SK-N-SH (cell line): ENCODE data around the gene DCLRE1A. TPM values are rescaled to one million over a fixed set of nuclear protein-coding genes. Genes with fewer than 3 reads are reported as not detected.

Experiments
- CTCF ChIA-PET: fragments of 300-600, 350-600 bp; formaldehyde crosslinking; extraction: SDS; loops from one replicate; lab custom pipeline; 2021; lab: Yijun Ruan, JAX
- POLR2A ChIA-PET: fragments of 350-600 bp; sonication (Branson Sonifier 250); formaldehyde crosslinking; extraction: SDS; loops from one replicate; lab custom pipeline; 2020; ENCODE audit warnings: antibody characterized with exemption, inconsistent platforms; lab: Yijun Ruan, JAX
- DNase-seq: peaks from one replicate; pipeline ENCODE4 v3.0.0; 2012
- H2AFZ ChIP-seq: fragments of 200-600 bp; sonication (generic); 2 replicates; pipeline ENCODE4 v1.8.1; 2016; ENCODE audit warnings: antibody characterized with exemption, mild to moderate bottlenecking, low read depth
- H3F3A ChIP-seq: fragments of 200-600 bp; sonication (generic); replicated peaks from 2 replicates; pipeline ENCODE3; 2016; ENCODE audit warnings: antibody characterized with exemption, mild to moderate bottlenecking; ENCODE audit not compliant: insufficient read depth
- H3K27ac ChIP-seq, 2 experiments: fragments of 200-500 bp in 1 of 2; fragments of 200-600 bp in 1 of 2; sonication (Bioruptor generic) in 1 of 2; sonication (generic), shearing (Covaris generic) in 1 of 2; 2 replicates each; pipeline versions ENCODE4 v1.5.1 to v1.6.1; 2014 to 2016; ENCODE audit warnings: low read depth in 2 of 2, inconsistent platforms in 1 of 2, low read length in 1 of 2, mild to moderate bottlenecking in 1 of 2, mixed read lengths in 1 of 2
- H3K27me3 ChIP-seq: fragments of 200-600 bp; sonication (generic), shearing (Covaris generic); 2 replicates; pipeline ENCODE4 v1.6.1; 2016; ENCODE audit warnings: mixed run types; ENCODE audit not compliant: insufficient read depth
- H3K36me3 ChIP-seq, 2 experiments: fragments of 200-500 bp in 1 of 2; fragments of 200-600 bp in 1 of 2; sonication (Bioruptor generic) in 1 of 2; sonication (generic) in 1 of 2; replicated peaks in 1 of 2; 2 replicates each; pipeline versions ENCODE3 to v1.5.1; 2014 to 2016; ENCODE audit warnings: low read length in 1 of 2, mild to moderate bottlenecking in 1 of 2; ENCODE audit not compliant: insufficient read depth in 2 of 2, control insufficient read depth in 1 of 2
- H3K4me1 ChIP-seq, 2 experiments: fragments of 200-500 bp in 1 of 2; fragments of 200-600 bp in 1 of 2; sonication (Bioruptor generic) in 1 of 2; sonication (generic), shearing (Covaris generic) in 1 of 2; 2 replicates each; pipeline versions ENCODE4 v1.5.1 to v1.6.1; 2014 to 2016; ENCODE audit warnings: low read depth in 1 of 2, low read length in 1 of 2, mixed run types in 1 of 2; ENCODE audit not compliant: insufficient read depth in 2 of 2, control insufficient read depth in 1 of 2
- H3K4me2 ChIP-seq: fragments of 200-600 bp; sonication (generic), shearing (Covaris generic); 2 replicates; pipeline ENCODE4 v1.6.1; 2017; ENCODE audit warnings: mixed run types
- H3K4me3 ChIP-seq, 2 experiments: fragments of 200-500 bp in 1 of 2; fragments of 200-600 bp in 1 of 2; sonication (Bioruptor generic) in 1 of 2; sonication (generic), shearing (Covaris generic) in 1 of 2; 2 replicates each; pipeline versions ENCODE4 v1.5.1 to v1.8.1; 2014 to 2016; ENCODE audit warnings: low read depth in 2 of 2, inconsistent platforms in 1 of 2, low read length in 1 of 2, mild to moderate bottlenecking in 1 of 2, mixed read lengths in 1 of 2, moderate library complexity in 1 of 2
- H3K79me2 ChIP-seq: fragments of 200-600 bp; sonication (generic); 2 replicates; pipeline ENCODE4 v1.8.1; 2017; ENCODE audit warnings: mild to moderate bottlenecking; ENCODE audit not compliant: insufficient read depth
- H3K9ac ChIP-seq: fragments of 200-600 bp; sonication (generic); 2 replicates; pipeline ENCODE4 v1.6.1; 2017; ENCODE audit warnings: mixed run types
- H3K9me2 ChIP-seq: fragments of 200-600 bp; sonication (generic); 2 replicates; pipeline ENCODE4 v1.6.1; 2017; ENCODE audit warnings: mixed run types
- H3K9me3 ChIP-seq: fragments of 200-600 bp; sonication (generic); 2 replicates; pipeline ENCODE4 v1.6.1; 2017; ENCODE audit warnings: mixed run types, mild to moderate bottlenecking, moderate library complexity
- H4K20me1 ChIP-seq: fragments of 200-600 bp; sonication (generic); 2 replicates; pipeline ENCODE4 v1.6.1; 2017; ENCODE audit warnings: mild to moderate bottlenecking, mixed run types; ENCODE audit not compliant: insufficient read depth
- CTCF ChIP-seq: fragments of 200-600 bp; sonication (generic); IDR thresholded peaks from 2 replicates; pipeline ENCODE4 v1.6.1; 2017; ENCODE audit warnings: antibody characterized with exemption, mild to moderate bottlenecking, moderate library complexity
- FOSL2 ChIP-seq: IDR thresholded peaks from 2 replicates; pipeline ENCODE4 v1.4.0; 2012; ENCODE audit warnings: low read depth, mild to moderate bottlenecking, moderate library complexity, borderline replicate concordance
- FOXJ3 ChIP-seq: sonication (generic); formaldehyde crosslinking; IDR thresholded peaks from 2 replicates; pipeline ENCODE4 v1.5.1; 2020; ENCODE audit warnings: mild to moderate bottlenecking, missing genetic modification reagents
- GABPA ChIP-seq: IDR thresholded peaks from 2 replicates; pipeline ENCODE4 v1.4.0; 2012; ENCODE audit warnings: low read depth, mild to moderate bottlenecking
- GATA2 ChIP-seq: sonication (generic); formaldehyde crosslinking; IDR thresholded peaks from 2 replicates; pipeline ENCODE4 v1.5.0; 2020; ENCODE audit warnings: mild to moderate bottlenecking, missing genetic modification reagents
- IRF3 ChIP-seq: fragments of 150-350 bp; IDR thresholded peaks from 2 replicates; pipeline ENCODE4 v1.6.1; 2016; ENCODE audit warnings: mild to moderate bottlenecking, low read depth, low read length
- JUND ChIP-seq: IDR thresholded peaks from 2 replicates; pipeline ENCODE4 v1.4.0; 2012
- MXI1 ChIP-seq: IDR thresholded peaks from 2 replicates; pipeline ENCODE4 v1.6.1; 2012; ENCODE audit warnings: mild to moderate bottlenecking, low read depth, low read length, improper control_type of control experiment
- PBX3 ChIP-seq: IDR thresholded peaks from 2 replicates; pipeline ENCODE4; 2012
- POLR2AphosphoS5 ChIP-seq: IDR thresholded peaks from 2 replicates; pipeline ENCODE4 v1.6.1; 2012; ENCODE audit warnings: low read depth, low read length
- RAD21 ChIP-seq: IDR thresholded peaks from 2 replicates; pipeline ENCODE4 v1.6.1; 2012; ENCODE audit warnings: mild to moderate bottlenecking, low read length
- RCOR1 ChIP-seq: fragments of 150-350 bp; IDR thresholded peaks from 2 replicates; pipeline ENCODE4 v1.6.1; 2017; ENCODE audit warnings: antibody characterized with exemption, low read length
- REST ChIP-seq: IDR thresholded peaks from 2 replicates; pipeline ENCODE4 v1.6.1; 2012; ENCODE audit warnings: mild to moderate bottlenecking, low read depth, low read length, moderate library complexity
- RXRA ChIP-seq: IDR thresholded peaks from 2 replicates; pipeline ENCODE4 v1.4.0; 2012; ENCODE audit warnings: low read depth, mild to moderate bottlenecking, borderline replicate concordance
- TAF1 ChIP-seq: IDR thresholded peaks from 2 replicates; pipeline ENCODE4 v1.6.1; 2012; ENCODE audit warnings: low read depth, mild to moderate bottlenecking, low read length, moderate library complexity, borderline replicate concordance
- TEAD4 ChIP-seq: IDR thresholded peaks from 2 replicates; pipeline ENCODE4 v1.4.0; 2012; ENCODE audit warnings: mild to moderate bottlenecking, borderline replicate concordance; ENCODE audit not compliant: insufficient read depth
- WGBS: methylation state at CpG from one replicate; pipeline ENCODE4 v1.1.6; 2017; ENCODE audit warnings: low lambda C conversion rate; 5-methylcytosine and 5-hydroxymethylcytosine counted together
- polyA plus RNA-seq, 3 experiments: library from polyadenylated mRNA; depleted of rRNA; stranded (reverse); fragments of >200 nt; gene quantifications; 2 replicates each; pipeline ENCODE4 v1.2.3, GENCODE V29; 2012

The DCLRE1A gene
- polyA plus RNA-seq, 1 of the 3 experiments (the other 2 are of a cell fraction): 2.6 TPM

- no peak for TF ChIP-seq REST
These were observed 28.4 kb upstream of the DCLRE1A start (continued) for GRCh38 chr10:113882240-113882639.

GRCh38 chr10:113880236-113880635, 26.4 kb upstream of the DCLRE1A start:
- TF ChIP-seq FOSL2 (peak; percentile 41; the same call in 1 of the 2 replicates), JUND (0 out of 2 replicates have a peak, but pooled peaks have one; percentile 13), FOXJ3 (no peak)
- TF ChIP-seq, all 33 proteins: peak for 2

GRCh38 chr10:113879691-113880090, 25.8 kb upstream of the DCLRE1A start:
- 97% methylated on average over 2 of the region's 2 CpGs for WGBS
- no peaks in the 10 kb centered on the region; a peak in 2 of 4 replicates for H3K4me1 ChIP-seq
- H3K9me3 ChIP-seq: no peaks in the 10 kb centered on the region
- H2AFZ ChIP-seq: no peak overlapping the region
- H3K79me2 ChIP-seq: peaks cover 26% of the 10 kb centered on the region
- DNase-seq: no peak
- peaks cover 46 to 49% of the 10 kb centered on the region in 2 experiments for H3K36me3 ChIP-seq
- no peaks in the 10 kb centered on the region for H4K20me1 ChIP-seq
- peaks cover 7% of the 10 kb centered on the region for H3F3A ChIP-seq
- no peak overlapping the region for H3K27ac ChIP-seq
- H3K4me3 ChIP-seq: no peak overlapping the region
- H3K4me2 ChIP-seq: no peak overlapping the region
- no peaks in the 10 kb centered on the region for H3K9me2 ChIP-seq
- no peak overlapping the region for H3K9ac ChIP-seq
- POLR2A ChIA-PET: no interaction called here
- no peaks in the 10 kb centered on the region for H3K27me3 ChIP-seq
- CTCF ChIA-PET: no interaction called here
- no peak for TF ChIP-seq RCOR1
- no peak for TF ChIP-seq MXI1
- TF ChIP-seq TEAD4: no peak
- no peak for TF ChIP-seq TAF1
- no peak for TF ChIP-seq RAD21
- TF ChIP-seq CTCF: no peak
- TF ChIP-seq FOXJ3: no peak
- no peak for TF ChIP-seq RXRA
- no peak for TF ChIP-seq GATA2 (CRISPR knock-in tag)
- no peak for TF ChIP-seq GABPA
- TF ChIP-seq PBX3: no peak
- no peak for TF ChIP-seq POLR2AphosphoS5
- TF ChIP-seq IRF3: no peak
- no peak for TF ChIP-seq JUND

More at GRCh38 chr10:113880236-113880635, 26.4 kb upstream of the DCLRE1A start:
- POLR2A ChIA-PET: no interaction called here
- H3F3A ChIP-seq: peaks cover 7% of the 10 kb centered on the region
- H3K36me3 ChIP-seq: peaks cover 48 to 50% of the 10 kb centered on the region in 2 experiments
- H3K27ac ChIP-seq: peak overlapping the region in 1 of 2 experiments; percentile 9; a peak in 1 of 4 replicates
- H3K4me1 ChIP-seq: no peaks in the 10 kb centered on the region; a peak in 2 of 4 replicates
- no peaks in the 10 kb centered on the region for H4K20me1 ChIP-seq
- H3K27me3 ChIP-seq: no peaks in the 10 kb centered on the region
- CTCF ChIA-PET: no interaction called here
- peaks cover 20% of the 10 kb centered on the region for H3K79me2 ChIP-seq
- H2AFZ ChIP-seq: no peak overlapping the region
- 0 out of 2 replicates have a peak, but pooled peaks cover 3% of the 10 kb centered on the region for H3K9me3 ChIP-seq
- no peaks in the 10 kb centered on the region for H3K9me2 ChIP-seq
- H3K9ac ChIP-seq: no peak overlapping the region
- no peak overlapping the region for H3K4me3 ChIP-seq
- H3K4me2 ChIP-seq: no peak overlapping the region
- no peak for DNase-seq
- WGBS: 16% methylated on average over 1 of the region's 1 CpG
